Small intestine (tissue), 7 donors: ENCODE results near the gene ETV7. TPM values are rescaled to one million over a fixed set of nuclear protein-coding genes. Genes with fewer than 3 reads are reported as not detected.

Experiments
- DNase-seq, 2 donors: peaks; one replicate each; pipeline versions ENCODE4 v3.0.0 to v3.0.0-alpha.2; 2013
- FAIRE-seq: peaks from 2 replicates; lab custom pipeline; 2012; peaks lifted over from hg19 to GRCh38; lab: Jason Lieb, UNC
- H3K27ac ChIP-seq, 3 donors: one replicate each; pipeline ENCODE4 v1.5.1; 2013; ENCODE audit warnings: low read length in 2 of 3, mild to moderate bottlenecking in 2 of 3, control low read depth in 1 of 3, inconsistent platforms in 1 of 3, low read depth in 1 of 3, moderate library complexity in 1 of 3
- H3K27me3 ChIP-seq, 3 donors: one replicate each; pipeline ENCODE4 v1.6.1; 2013; ENCODE audit warnings: low read length in 3 of 3, inconsistent platforms in 1 of 3; ENCODE audit not compliant: control insufficient read depth in 3 of 3, insufficient read depth in 3 of 3
- H3K36me3 ChIP-seq, 3 donors: one replicate each; pipeline ENCODE4 v1.6.1; 2013; ENCODE audit warnings: low read length in 3 of 3, inconsistent platforms in 1 of 3, low read depth in 1 of 3, mild to moderate bottlenecking in 1 of 3, moderate library complexity in 1 of 3; ENCODE audit not compliant: control insufficient read depth in 3 of 3, insufficient read depth in 2 of 3
- H3K4me1 ChIP-seq, 3 donors: one replicate each; pipeline ENCODE4 v1.6.1; 2013; ENCODE audit warnings: low read length in 2 of 3, inconsistent platforms in 1 of 3, low read depth in 1 of 3, mild to moderate bottlenecking in 1 of 3, moderate library complexity in 1 of 3; ENCODE audit not compliant: control insufficient read depth in 3 of 3, insufficient read depth in 2 of 3
- H3K4me3 ChIP-seq, 3 donors: one replicate each; pipeline ENCODE4 v1.5.1; 2013; ENCODE audit warnings: low read length in 3 of 3, control low read depth in 1 of 3, inconsistent platforms in 1 of 3, low read depth in 1 of 3, mild to moderate bottlenecking in 1 of 3, moderate library complexity in 1 of 3
- H3K9me3 ChIP-seq, 2 donors: one replicate each; pipeline ENCODE4 v1.6.1; 2013; ENCODE audit warnings: low read depth in 1 of 2, low read length in 1 of 2; ENCODE audit not compliant: control insufficient read depth in 2 of 2, insufficient read depth in 1 of 2
- WGBS, 3 donors: extraction: QIAGEN DNeasy Blood & Tissue Kit; methylation state at CpG; one replicate each; pipeline ENCODE4 v1.1.7; 2013; 5-methylcytosine and 5-hydroxymethylcytosine counted together
- polyA plus RNA-seq, 4 donors: library from polyadenylated mRNA; stranded (reverse) in 3 of 4; unstranded in 1 of 4; fragments of 200-250 nt in 3 of 4; fragments of 120-200 nt in 1 of 4; gene quantifications; one replicate each; pipeline versions ENCODE4 v1.2.1 to v1.2.3, GENCODE V29; 2013
- donor health status: healthy with polysubstance abuse.
- donor health status: control.
- donor health status: control.
- donor health status: Bipolar disorder and iron deficiency.
- donor health status: healthy.

The ETV7 gene
- polyA plus RNA-seq, 4 donors = 7.4 to 26.2 (median 16.0) TPM

- H3K27me3 ChIP-seq = no peaks in the 10 kb centered on the region
- no peaks in the 10 kb centered on the region for H3K9me3 ChIP-seq
- DNase-seq (peak; percentile 89 to 90), FAIRE-seq (no peak)
- no peaks in the 10 kb centered on the region for H3K36me3 ChIP-seq
- peaks cover 6 to 53% (median 13%) of the 10 kb centered on the region in 3 donors for H3K4me1 ChIP-seq
- H3K4me3 ChIP-seq = no peak overlapping the region
- H3K27ac ChIP-seq = peak overlapping the region; percentile 58 to 70 (median 70)
- 38 to 67% (median 44%) methylated on average over 4 of the region's 4 CpGs for WGBS, 3 donors
Observed at GRCh38 chr6:36347621-36348020, 39.8 kb downstream of the ETV7 start.

- Histone ChIP-seq H3K27me3 (no peaks in the 10 kb centered on the region), H3K36me3 (no peaks in the 10 kb centered on the region), H3K9me3 (no peaks in the 10 kb centered on the region), H3K27ac (peak overlapping the region in 2 of 3 donors; percentile 36 to 70), H3K4me3 (no peak overlapping the region), H3K4me1 (peaks cover 6 to 49% (median 11%) of the 10 kb centered on the region in 3 donors)
- WGBS, 3 donors = 91 to 95% (median 91%) methylated on average over 20 of the region's 20 CpGs
- DNase-seq (no peak), FAIRE-seq (no peak)
Observed at GRCh38 chr6:36346486-36347273, 40.8 kb downstream of the ETV7 start.

- FAIRE-seq = no peak
- 85 to 88% (median 85%) methylated on average over 13 of the region's 13 CpGs for WGBS, 3 donors
- H3K27ac ChIP-seq = no peak overlapping the region
Observed at GRCh38 chr6:36345681-36346466, 41.6 kb downstream of the ETV7 start.

GRCh38 chr6:36343109-36343680, 44.3 kb downstream of the ETV7 start:
- no peak overlapping the region for H3K4me3 ChIP-seq
- FAIRE-seq (no peak), DNase-seq (no peak)
- peaks cover 0 to 38% (median 5%) of the 10 kb centered on the region in 3 donors for H3K4me1 ChIP-seq
- no peaks in the 10 kb centered on the region for H3K36me3 ChIP-seq
- H3K27ac ChIP-seq = no peak overlapping the region
- H3K9me3 ChIP-seq = no peaks in the 10 kb centered on the region
- H3K27me3 ChIP-seq = no peaks in the 10 kb centered on the region
- 71 to 95% (median 80%) methylated on average over 5 of the region's 5 CpGs for WGBS, 3 donors

More at GRCh38 chr6:36345681-36346466, 41.6 kb downstream of the ETV7 start:
- Histone ChIP-seq H3K4me3 (no peak overlapping the region), H3K36me3 (no peaks in the 10 kb centered on the region), H3K27me3 (no peaks in the 10 kb centered on the region), H3K9me3 (no peaks in the 10 kb centered on the region), H3K4me1 (peaks cover 6 to 42% (median 8%) of the 10 kb centered on the region in 3 donors)
- DNase-seq = no peak

GRCh38 chr6:36340618-36341454, 46.6 kb downstream of the ETV7 start:
- Histone ChIP-seq H3K36me3 (no peaks in the 10 kb centered on the region), H3K4me3 (peak overlapping the region in 2 of 3 donors; percentile 24 to 36), H3K27me3 (no peaks in the 10 kb centered on the region), H3K4me1 (peaks cover 2 to 38% (median 5%) of the 10 kb centered on the region in 3 donors), H3K9me3 (no peaks in the 10 kb centered on the region), H3K27ac (peak overlapping the region; percentile 89 to 100 (median 94))
- peak; percentile 89 to 93 for DNase-seq
- FAIRE-seq = no peak
- 19 to 23% (median 21%) methylated on average over 36 of the region's 36 CpGs for WGBS, 3 donors

GRCh38 chr6:36340306-36340617, 47.2 kb downstream of the ETV7 start:
- H3K27ac ChIP-seq = peak overlapping the region; percentile 89 to 100 (median 94)

GRCh38 chr6:36339146-36339545, 48.3 kb downstream of the ETV7 start:
- no peak for FAIRE-seq
- Histone ChIP-seq H3K36me3 (no peaks in the 10 kb centered on the region), H3K27me3 (no peaks in the 10 kb centered on the region), H3K9me3 (peaks cover 0 to 4% of the 10 kb centered on the region in 2 donors), H3K4me1 (peaks cover 4 to 54% (median 6%) of the 10 kb centered on the region in 3 donors), H3K4me3 (no peak overlapping the region), H3K27ac (peak overlapping the region in 1 of 3 donors; percentile 45)
- peak; percentile 63 to 76 for DNase-seq
- WGBS, 3 donors = 22 to 59% (median 37%) methylated on average over 12 of the region's 12 CpGs

More at GRCh38 chr6:36340306-36340617, 47.2 kb downstream of the ETV7 start:
- FAIRE-seq (no peak), DNase-seq (no peak)
- 16 to 53% (median 32%) methylated on average over 12 of the region's 12 CpGs for WGBS, 3 donors
- Histone ChIP-seq H3K27me3 (no peaks in the 10 kb centered on the region), H3K9me3 (no peaks in the 10 kb centered on the region), H3K36me3 (no peaks in the 10 kb centered on the region), H3K4me3 (no peak overlapping the region), H3K4me1 (peaks cover 2 to 44% (median 5%) of the 10 kb centered on the region in 3 donors)
